IPS DF 6.9 (cell line): Measurements from ENCODE around the gene SEC23B.

Source experiments
- DNase-seq: peaks from one replicate; pipeline ENCODE4 v3.0.0-alpha.2; 2013; ENCODE audit warnings: low read depth, low spot score
- H3K27ac ChIP-seq: one replicate; pipeline ENCODE4 v1.5.1; 2013; ENCODE audit warnings: low read length, control low read depth
- H3K27me3 ChIP-seq: 2 replicates; pipeline ENCODE4 v1.6.1; 2013; ENCODE audit warnings: mild to moderate bottlenecking, low read length; ENCODE audit not compliant: control insufficient read depth, insufficient read depth
- H3K36me3 ChIP-seq: 2 replicates; pipeline ENCODE4 v1.6.1; 2013; ENCODE audit warnings: low read length; ENCODE audit not compliant: control insufficient read depth, insufficient read depth
- H3K4me1 ChIP-seq: 2 replicates; pipeline ENCODE4 v1.6.1; 2013; ENCODE audit warnings: low read length; ENCODE audit not compliant: control insufficient read depth, insufficient read depth
- H3K4me3 ChIP-seq: 2 replicates; pipeline ENCODE4 v1.5.1; 2013; ENCODE audit warnings: mild to moderate bottlenecking, low read length
- H3K9me3 ChIP-seq: 2 replicates; pipeline ENCODE4 v1.6.1; 2013; ENCODE audit warnings: low read length, inconsistent platforms; ENCODE audit not compliant: control insufficient read depth, insufficient read depth
- WGBS: extraction: QIAGEN DNeasy Blood & Tissue Kit; methylation state at CpG from one replicate; pipeline ENCODE4 v1.1.7; 2013; ENCODE audit warnings: mixed read lengths, missing lambda C conversion rate; ENCODE audit not compliant: insufficient read length, insufficient coverage; 5-methylcytosine and 5-hydroxymethylcytosine counted together

The SEC23B gene

GRCh38 chr20:18578581-18578980 lies 70.8 kb downstream of the SEC23B start:
- H3K27me3 ChIP-seq = no peaks in the 10 kb centered on the region
- no CpG with 5 or more reads among the region's 6 CpGs for WGBS
- H3K4me1 ChIP-seq = 0 out of 2 replicates have a peak, but pooled peaks cover 3% of the 10 kb centered on the region
- no peak overlapping the region for H3K27ac ChIP-seq
- H3K4me3 ChIP-seq = no peak overlapping the region
- no peak for DNase-seq
- H3K36me3 ChIP-seq = no peaks in the 10 kb centered on the region
- H3K9me3 ChIP-seq = no peaks in the 10 kb centered on the region

- no peak overlapping the region for H3K27ac ChIP-seq
- H3K9me3 ChIP-seq = no peaks in the 10 kb centered on the region
- H3K27me3 ChIP-seq = no peaks in the 10 kb centered on the region
- DNase-seq = no peak
- no CpG with 5 or more reads among the region's 4 CpGs for WGBS
- no peak overlapping the region for H3K4me3 ChIP-seq
- H3K4me1 ChIP-seq = 0 out of 2 replicates have a peak, but pooled peaks cover 3% of the 10 kb centered on the region
- no peaks in the 10 kb centered on the region for H3K36me3 ChIP-seq
These were observed 72.3 kb downstream of the SEC23B start for GRCh38 chr20:18580012-18580411.

DNA sequence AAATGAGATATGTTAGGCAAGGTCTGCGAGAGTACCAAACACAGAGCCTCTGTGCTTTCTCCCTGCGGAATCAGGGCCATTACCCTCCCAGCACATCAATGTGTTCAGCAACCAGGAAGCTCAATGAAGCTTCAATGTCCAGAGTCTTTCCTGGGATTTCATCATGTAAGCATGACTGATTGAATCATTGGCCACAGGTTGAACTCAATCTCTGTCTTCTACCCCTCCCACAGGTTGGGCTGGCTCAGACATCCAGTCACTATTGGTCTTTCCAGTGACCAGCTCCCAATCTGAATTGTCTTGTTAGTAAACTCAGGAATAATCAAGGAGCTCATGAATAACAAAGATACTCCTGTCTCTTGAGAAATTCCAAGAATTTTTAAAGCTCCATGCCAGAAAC lies 77.4 kb downstream of the SEC23B start:
- no peaks in the 10 kb centered on the region for H3K36me3 ChIP-seq
- no peak overlapping the region for H3K4me3 ChIP-seq
- no peak overlapping the region for H3K27ac ChIP-seq
- DNase-seq = no peak
- H3K9me3 ChIP-seq = no peaks in the 10 kb centered on the region
- no CpG with 5 or more reads among the region's 2 CpGs for WGBS
- 0 out of 2 replicates have a peak, but pooled peaks cover 4% of the 10 kb centered on the region for H3K4me1 ChIP-seq
- H3K27me3 ChIP-seq = no peaks in the 10 kb centered on the region

DNA sequence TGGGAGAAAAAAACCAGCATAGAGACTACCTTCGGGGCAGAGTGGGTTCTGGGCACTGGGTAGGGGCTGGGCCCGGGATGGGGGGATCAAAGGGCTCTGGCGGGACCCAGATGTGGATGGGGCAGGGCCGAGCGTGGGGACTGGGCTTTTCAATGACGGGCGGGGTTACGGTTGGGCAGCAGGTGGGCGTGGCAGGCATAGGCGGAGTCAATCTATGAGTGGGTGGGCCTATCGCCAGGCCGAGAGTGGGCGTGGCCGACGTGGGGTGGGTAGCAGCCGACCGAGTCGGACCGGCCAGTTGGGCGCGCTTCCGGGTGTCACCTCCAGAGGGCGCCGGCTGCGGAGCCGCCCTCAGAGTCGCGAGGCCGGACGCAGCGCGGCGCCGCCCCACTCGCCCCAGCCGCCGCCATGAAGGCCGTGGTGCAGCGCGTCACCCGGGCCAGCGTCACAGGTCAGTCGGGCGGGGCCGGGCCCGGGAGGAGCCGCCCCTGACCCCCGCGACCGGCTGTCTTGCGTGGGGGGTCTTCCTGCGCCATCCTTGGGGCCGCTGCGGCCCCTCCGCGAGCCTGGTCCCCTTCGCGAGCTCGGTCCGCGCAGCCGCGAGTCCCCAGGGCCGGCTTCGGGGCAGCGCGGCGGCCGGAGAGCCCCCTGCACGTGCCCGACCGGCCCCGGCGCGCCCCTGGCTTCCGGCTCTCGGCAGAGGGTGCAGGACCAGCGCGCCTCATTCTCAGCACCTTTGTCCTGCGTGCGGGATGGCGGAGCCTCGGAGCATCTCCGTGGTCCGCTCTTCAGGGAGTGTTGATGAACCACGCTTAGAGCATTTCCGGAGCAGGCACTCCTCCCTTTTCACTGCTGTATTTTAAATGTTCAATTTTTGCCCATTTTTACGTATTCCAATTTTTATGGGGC lies 80.2 kb downstream of the SEC23B start, which contains the start of gene DTD1:
DTD1 (plus strand) TSS at position 390 of the 909 bp plus-strand sequence; CDS start at position 409, 19 bp downstream.
- no CpG with 5 or more reads among the region's 88 CpGs for WGBS
- Histone ChIP-seq H3K4me1 (0 out of 2 replicates have a peak, but pooled peaks cover 2% of the 10 kb centered on the region), H3K4me3 (peak within 1 kb of the TSS; percentile 64), H3K36me3 (no peaks in the 10 kb centered on the region), H3K9me3 (no peaks in the 10 kb centered on the region), H3K27me3 (no peaks in the 10 kb centered on the region), H3K27ac (no peak within 1 kb of the TSS)
- DNase-seq = peak; percentile 68

- H3K27ac ChIP-seq = no peak overlapping the region
- DNase-seq = no peak
- no peaks in the 10 kb centered on the region for H3K36me3 ChIP-seq
- WGBS = no CpG with 5 or more reads among the region's 18 CpGs
- no peaks in the 10 kb centered on the region for H3K9me3 ChIP-seq
- H3K27me3 ChIP-seq = no peaks in the 10 kb centered on the region
- H3K4me3 ChIP-seq = peak overlapping the region; percentile 64; the same call in 1 of the 2 replicates
- 0 out of 2 replicates have a peak, but pooled peaks cover 2% of the 10 kb centered on the region for H3K4me1 ChIP-seq
These were observed 80.8 kb downstream of the SEC23B start for GRCh38 chr20:18588574-18588933.

DNA sequence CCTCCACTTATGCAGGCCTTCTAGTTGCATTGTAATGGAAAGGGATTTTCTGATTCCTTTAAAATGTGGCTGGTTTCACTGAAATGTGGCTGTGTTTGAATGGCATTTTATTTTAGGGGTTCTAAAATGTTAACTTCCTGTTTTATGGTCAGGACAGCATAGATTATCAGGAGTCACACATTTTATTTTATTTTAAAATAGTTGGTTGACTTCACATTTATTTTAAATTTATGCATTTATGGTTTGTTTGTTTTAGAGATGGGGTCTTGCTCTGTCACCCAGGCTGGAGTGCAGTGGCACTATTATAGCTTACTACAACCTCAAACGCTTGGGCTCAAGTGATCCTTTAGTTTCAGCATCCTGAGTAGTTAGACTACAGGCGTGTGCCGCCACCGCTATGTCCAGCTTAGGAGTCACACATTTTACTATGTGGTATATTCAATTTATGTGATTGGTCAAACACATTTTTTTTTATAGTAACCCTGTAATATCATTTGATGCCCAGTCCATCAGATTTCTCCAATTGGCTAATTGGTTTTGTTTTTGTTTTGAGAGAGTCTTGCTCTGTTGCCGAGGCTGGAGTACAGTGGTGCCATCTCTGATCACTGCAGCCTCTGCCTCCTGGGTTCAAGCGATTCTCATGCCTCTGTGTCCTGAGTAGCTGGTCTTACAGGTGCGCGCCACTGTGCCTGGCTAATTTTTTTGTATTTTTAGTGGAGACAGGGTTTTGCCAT lies 82.4 kb downstream of the SEC23B start:
- no peaks in the 10 kb centered on the region for H3K9me3 ChIP-seq
- H3K36me3 ChIP-seq = no peaks in the 10 kb centered on the region
- no peak overlapping the region for H3K27ac ChIP-seq
- no peak overlapping the region for H3K4me3 ChIP-seq
- WGBS = no CpG with 5 or more reads among the region's 8 CpGs
- H3K4me1 ChIP-seq = 0 out of 2 replicates have a peak, but pooled peaks cover under 1% of the 10 kb centered on the region
- no peak for DNase-seq
- H3K27me3 ChIP-seq = no peaks in the 10 kb centered on the region

- Histone ChIP-seq H3K9me3 (no peaks in the 10 kb centered on the region), H3K27me3 (no peaks in the 10 kb centered on the region), H3K36me3 (no peaks in the 10 kb centered on the region; the same call in 1 of the 2 replicates), H3K27ac (no peak overlapping the region), H3K4me1 (no peaks in the 10 kb centered on the region), H3K4me3 (no peak overlapping the region)
- no peak for DNase-seq
These were observed 88.5 kb downstream of the SEC23B start for GRCh38 chr20:18596270-18596669.

GRCh38 chr20:18609741-18610140 lies 102.0 kb downstream of the SEC23B start:
- no peaks in the 10 kb centered on the region for H3K36me3 ChIP-seq
- H3K4me1 ChIP-seq = no peaks in the 10 kb centered on the region
- no peak for DNase-seq
- H3K27me3 ChIP-seq = no peaks in the 10 kb centered on the region
- no peak overlapping the region for H3K4me3 ChIP-seq
- H3K27ac ChIP-seq = no peak overlapping the region
- H3K9me3 ChIP-seq = no peaks in the 10 kb centered on the region
